Measurements from ENCODE around the gene TSPEAR. TPM values are rescaled to one million over a fixed set of nuclear protein-coding genes. Genes with fewer than 3 reads are reported as not detected.
A peak's percentile ranks its signal among the peaks of the same experiment; 100 is the strongest.

TSPEAR gene
- total and polyA plus RNA-seq, 7 donors: not detected

DNA sequence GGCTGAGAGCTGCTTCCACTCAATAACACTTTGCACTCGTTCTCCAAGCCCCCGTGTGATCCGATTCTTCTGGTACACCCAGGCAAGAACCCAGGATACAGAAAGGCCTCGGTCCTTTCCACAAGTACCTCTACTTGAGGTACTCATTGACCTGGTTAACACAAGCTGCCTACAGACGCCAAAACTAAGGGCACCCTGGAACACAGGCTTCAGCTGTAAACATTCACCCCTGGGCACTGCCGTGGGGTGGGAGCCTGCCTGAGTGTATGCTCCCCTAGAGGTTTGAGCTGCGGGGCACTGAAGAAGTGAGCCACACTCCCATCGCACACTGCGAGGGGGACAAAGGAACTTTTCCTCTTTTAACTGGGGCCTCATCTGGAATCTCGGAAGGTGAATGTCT is 225.6 kb downstream of the TSPEAR start:
- H3K27me3 ChIP-seq (ENCODE audit: insufficient read depth in 3 of 3, low read length in 2 of 3): peaks cover 0 to 13% (median 2%) of the 10 kb centered on the region in 3 donors
- no peaks in the 10 kb centered on the region for H3K4me1 ChIP-seq
- DNase-seq (no peak), ATAC-seq (no peak)
- no peak for TF ChIP-seq CTCF (IDR thresholded peaks at IDR 0.05)
- no peaks in the 10 kb centered on the region for H3K36me3 ChIP-seq (ENCODE audit: insufficient read depth in 1 of 2, low read depth in 1 of 2)
- peak overlapping the region; percentile 15 for H3K4me3 ChIP-seq
- 63 to 72% (median 70%) methylated on average over 10 of the region's 10 CpGs for WGBS, 3 donors
- no peaks in the 10 kb centered on the region for H3K9me3 ChIP-seq
- intact Hi-C loops (cut with DNase I): no loop called here
- H3K27ac ChIP-seq: no peak overlapping the region

- WGBS, 3 donors: 57 to 69% (median 64%) methylated on average over 25 of the region's 25 CpGs
- H3K4me3 ChIP-seq: peak overlapping the region; percentile 15
- no peaks in the 10 kb centered on the region for H3K9me3 ChIP-seq
- H3K27me3 ChIP-seq (ENCODE audit: insufficient read depth in 3 of 3, low read length in 2 of 3): peaks cover 0 to 13% (median 2%) of the 10 kb centered on the region in 3 donors
- ATAC-seq (no peak), DNase-seq (peak in 1 of 2 donors; percentile 74)
- no peaks in the 10 kb centered on the region for H3K4me1 ChIP-seq
- H3K27ac ChIP-seq: no peak overlapping the region
- intact Hi-C loops (cut with DNase I): no loop called here
- no peak for TF ChIP-seq CTCF (IDR thresholded peaks at IDR 0.05)
- no peaks in the 10 kb centered on the region for H3K36me3 ChIP-seq (ENCODE audit: insufficient read depth in 1 of 2, low read depth in 1 of 2)
Observed at GRCh38 chr21:44485254-44485793, 226.0 kb downstream of the TSPEAR start.

DNA sequence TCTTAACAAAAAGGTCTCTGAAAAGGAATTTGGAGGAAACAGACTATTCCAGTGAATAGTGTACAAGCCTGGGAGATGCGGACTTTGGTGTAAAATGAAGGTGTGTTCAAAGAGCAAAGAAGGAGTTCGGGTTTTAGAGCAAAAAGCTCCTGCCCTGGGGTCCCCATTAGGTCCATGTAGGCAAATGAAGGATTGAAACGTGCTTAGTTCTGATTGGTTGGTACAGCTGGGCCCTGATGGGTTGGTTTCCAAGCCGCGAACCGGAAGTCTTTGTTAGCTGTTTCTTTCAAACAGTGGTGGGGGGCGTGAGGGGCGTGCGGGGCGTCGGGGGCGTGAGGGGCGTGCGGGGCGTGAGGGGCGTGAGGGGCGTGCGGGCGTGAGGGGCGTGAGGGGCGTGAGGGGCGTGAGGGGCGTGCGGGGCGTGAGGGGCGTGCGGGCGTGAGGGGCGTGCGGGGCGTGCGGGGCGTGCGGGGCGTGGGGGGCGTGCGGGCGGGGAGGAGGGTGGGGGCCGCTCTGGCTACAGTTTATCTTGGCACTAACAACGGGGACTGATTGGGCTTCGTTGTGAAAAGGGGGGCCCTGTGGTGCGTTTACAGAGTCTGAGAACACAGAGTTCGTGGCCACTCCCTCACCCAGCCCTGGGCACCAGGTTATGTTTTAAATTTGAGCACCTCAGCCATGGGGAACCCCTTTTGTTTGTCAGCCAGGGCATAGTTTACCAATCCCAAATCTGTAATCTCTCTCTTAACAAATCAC is 226.7 kb downstream of the TSPEAR start:
- DNase-seq: no peak
- intact Hi-C loops (cut with DNase I): no loop called here

GRCh38 chr21:44483288-44484237 is 227.8 kb downstream of the TSPEAR start:
- H3K4me1 ChIP-seq: no peaks in the 10 kb centered on the region
- H3K36me3 ChIP-seq (ENCODE audit: insufficient read depth in 1 of 2, low read depth in 1 of 2): no peaks in the 10 kb centered on the region
- H3K27ac ChIP-seq: no peak overlapping the region
- H3K4me3 ChIP-seq: no peak overlapping the region
- WGBS, 3 donors: 62 to 67% (median 62%) methylated on average over 28 of the region's 28 CpGs
- TF ChIP-seq CTCF (IDR thresholded peaks at IDR 0.05): no peak
- DNase-seq (no peak), ATAC-seq (no peak)
- intact Hi-C loops (cut with DNase I): no loop called here
- no peaks in the 10 kb centered on the region for H3K9me3 ChIP-seq
- peaks cover 0 to 13% (median 2%) of the 10 kb centered on the region in 3 donors for H3K27me3 ChIP-seq (ENCODE audit: insufficient read depth in 3 of 3, low read length in 2 of 3)

More for the DNA sequence above, 226.7 kb downstream of the TSPEAR start:
- no peaks in the 10 kb centered on the region for H3K9me3 ChIP-seq
- peaks cover 0 to 13% (median 2%) of the 10 kb centered on the region in 3 donors for H3K27me3 ChIP-seq (ENCODE audit: insufficient read depth in 3 of 3, low read length in 2 of 3)
- no peak for ATAC-seq
- 79 to 90% (median 83%) methylated on average over 25 to 43 of the region's 43 CpGs for WGBS, 3 donors
- no peak overlapping the region for H3K4me3 ChIP-seq
- H3K27ac ChIP-seq: no peak overlapping the region
- H3K4me1 ChIP-seq: no peaks in the 10 kb centered on the region
- TF ChIP-seq CTCF (IDR thresholded peaks at IDR 0.05): no peak
- no peaks in the 10 kb centered on the region for H3K36me3 ChIP-seq (ENCODE audit: insufficient read depth in 1 of 2, low read depth in 1 of 2)

All from psoas muscle (tissue), 8 donors.